NCI-H1694 (cell line): ENCODE measurements around the gene NEB.
"Not testable (repeated sequence)": the region's sequence is repeated elsewhere in the genome, so short reads cannot be mapped to it uniquely, and the experiment has no call there.

Experiments used
- DNase-seq: peaks from one replicate; lab custom pipeline; 2025; lab: John Stamatoyannopoulos, UW

Gene NEB

GRCh38 chr2:151761193-151761592, 26.9 kb upstream of the NEB start:
- no peak for DNase-seq

GRCh38 chr2:151760139-151760650, 25.9 kb upstream of the NEB start:
- no peak for DNase-seq

GRCh38 chr2:151758744-151759143, 24.5 kb upstream of the NEB start:
- DNase-seq: no peak

GRCh38 chr2:151757861-151758260, 23.6 kb upstream of the NEB start:
- DNase-seq: no peak

- DNase-seq: no peak
These were observed 22.5 kb upstream of the NEB start for GRCh38 chr2:151756820-151757219.

GRCh38 chr2:151754253-151754897, 20.1 kb upstream of the NEB start:
- no peak for DNase-seq

GRCh38 chr2:151753540-151753939, 19.3 kb upstream of the NEB start:
- DNase-seq: no peak

- DNase-seq: not testable (repeated sequence)
These were observed 11.0 kb upstream of the NEB start for GRCh38 chr2:151745261-151745660.

GRCh38 chr2:151730262-151730975, 3.9 kb downstream of the NEB start:
- no peak for DNase-seq

GRCh38 chr2:151729837-151730236, 4.4 kb downstream of the NEB start:
- DNase-seq: no peak

GRCh38 chr2:151729415-151729811, 4.9 kb downstream of the NEB start:
- no peak for DNase-seq

- DNase-seq: no peak
These were observed 5.4 kb downstream of the NEB start for GRCh38 chr2:151728804-151729414.

- DNase-seq: no peak
These were observed 6.4 kb downstream of the NEB start for GRCh38 chr2:151727593-151728552.

- DNase-seq: no peak
These were observed 13.1 kb downstream of the NEB start for GRCh38 chr2:151721161-151721560.

- DNase-seq: no peak
These were observed 13.8 kb downstream of the NEB start for GRCh38 chr2:151720521-151720920.

- DNase-seq: no peak
These were observed 15.5 kb downstream of the NEB start for GRCh38 chr2:151718796-151719195.

GRCh38 chr2:151718247-151718646, 16.0 kb downstream of the NEB start:
- no peak for DNase-seq

- no peak for DNase-seq
These were observed 17.6 kb downstream of the NEB start for GRCh38 chr2:151716721-151717120.

- DNase-seq: no peak
These were observed 20.9 kb downstream of the NEB start for GRCh38 chr2:151713291-151713903.

GRCh38 chr2:151711025-151711424, 23.3 kb downstream of the NEB start:
- no peak for DNase-seq

- no peak for DNase-seq
These were observed 25.5 kb downstream of the NEB start for GRCh38 chr2:151708788-151709187.

GRCh38 chr2:151707857-151708256, 26.4 kb downstream of the NEB start:
- no peak for DNase-seq
